Measurements from ENCODE around the gene BMAL1.
"Not testable (repeated sequence)": the region's sequence is repeated elsewhere in the genome, so short reads cannot be mapped to it uniquely, and the experiment has no call there.

The BMAL1 gene

DNA sequence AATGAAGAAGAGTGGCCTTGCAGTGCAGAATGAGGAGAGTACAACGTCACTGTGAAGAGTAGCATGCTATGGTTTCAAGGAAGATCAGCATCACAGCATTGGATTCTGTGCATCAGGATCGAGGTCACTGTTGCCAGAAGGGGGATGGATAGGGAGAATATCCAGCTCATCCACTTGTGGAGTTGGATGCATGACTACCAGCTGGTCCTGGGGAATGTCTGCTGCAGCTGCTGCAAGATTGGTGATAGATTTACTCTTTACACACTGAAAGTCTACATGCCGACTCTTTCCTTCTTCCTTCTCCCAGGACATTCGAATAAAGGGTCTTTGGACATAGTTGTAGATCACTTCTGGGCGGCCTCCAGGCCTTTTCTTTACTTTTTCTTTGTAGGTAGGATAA, 111.2 kb downstream of the BMAL1 start:
- TF ChIP-seq, protein P1, sequence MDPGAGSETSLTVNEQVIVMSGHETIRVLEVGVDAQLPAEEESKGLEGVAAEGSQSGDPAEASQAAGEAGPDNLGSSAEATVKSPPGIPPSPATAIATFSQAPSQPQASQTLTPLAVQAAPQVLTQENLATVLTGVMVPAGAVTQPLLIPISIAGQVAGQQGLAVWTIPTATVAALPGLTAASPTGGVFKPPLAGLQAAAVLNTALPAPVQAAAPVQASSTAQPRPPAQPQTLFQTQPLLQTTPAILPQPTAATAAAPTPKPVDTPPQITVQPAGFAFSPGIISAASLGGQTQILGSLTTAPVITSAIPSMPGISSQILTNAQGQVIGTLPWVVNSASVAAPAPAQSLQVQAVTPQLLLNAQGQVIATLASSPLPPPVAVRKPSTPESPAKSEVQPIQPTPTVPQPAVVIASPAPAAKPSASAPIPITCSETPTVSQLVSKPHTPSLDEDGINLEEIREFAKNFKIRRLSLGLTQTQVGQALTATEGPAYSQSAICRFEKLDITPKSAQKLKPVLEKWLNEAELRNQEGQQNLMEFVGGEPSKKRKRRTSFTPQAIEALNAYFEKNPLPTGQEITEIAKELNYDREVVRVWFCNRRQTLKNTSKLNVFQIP (CRISPR knock-in tag; IDR thresholded peaks at IDR 0.05; ENCODE audit: borderline replicate concordance, low read depth) = no peak
- TF ChIP-seq ZNF70 (CRISPR knock-in tag; IDR thresholded peaks at IDR 0.05) = no peak
- no peak for TF ChIP-seq BACH2 (CRISPR knock-in tag; IDR thresholded peaks at IDR 0.05; ENCODE audit: borderline replicate concordance)
- no peak for TF ChIP-seq ARNTL (CRISPR knock-in tag; IDR thresholded peaks at IDR 0.05; ENCODE audit: borderline replicate concordance, low read depth)
- TF ChIP-seq, protein P2, sequence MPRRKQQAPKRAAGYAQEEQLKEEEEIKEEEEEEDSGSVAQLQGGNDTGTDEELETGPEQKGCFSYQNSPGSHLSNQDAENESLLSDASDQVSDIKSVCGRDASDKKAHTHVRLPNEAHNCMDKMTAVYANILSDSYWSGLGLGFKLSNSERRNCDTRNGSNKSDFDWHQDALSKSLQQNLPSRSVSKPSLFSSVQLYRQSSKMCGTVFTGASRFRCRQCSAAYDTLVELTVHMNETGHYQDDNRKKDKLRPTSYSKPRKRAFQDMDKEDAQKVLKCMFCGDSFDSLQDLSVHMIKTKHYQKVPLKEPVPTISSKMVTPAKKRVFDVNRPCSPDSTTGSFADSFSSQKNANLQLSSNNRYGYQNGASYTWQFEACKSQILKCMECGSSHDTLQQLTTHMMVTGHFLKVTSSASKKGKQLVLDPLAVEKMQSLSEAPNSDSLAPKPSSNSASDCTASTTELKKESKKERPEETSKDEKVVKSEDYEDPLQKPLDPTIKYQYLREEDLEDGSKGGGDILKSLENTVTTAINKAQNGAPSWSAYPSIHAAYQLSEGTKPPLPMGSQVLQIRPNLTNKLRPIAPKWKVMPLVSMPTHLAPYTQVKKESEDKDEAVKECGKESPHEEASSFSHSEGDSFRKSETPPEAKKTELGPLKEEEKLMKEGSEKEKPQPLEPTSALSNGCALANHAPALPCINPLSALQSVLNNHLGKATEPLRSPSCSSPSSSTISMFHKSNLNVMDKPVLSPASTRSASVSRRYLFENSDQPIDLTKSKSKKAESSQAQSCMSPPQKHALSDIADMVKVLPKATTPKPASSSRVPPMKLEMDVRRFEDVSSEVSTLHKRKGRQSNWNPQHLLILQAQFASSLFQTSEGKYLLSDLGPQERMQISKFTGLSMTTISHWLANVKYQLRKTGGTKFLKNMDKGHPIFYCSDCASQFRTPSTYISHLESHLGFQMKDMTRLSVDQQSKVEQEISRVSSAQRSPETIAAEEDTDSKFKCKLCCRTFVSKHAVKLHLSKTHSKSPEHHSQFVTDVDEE (CRISPR knock-in tag; IDR thresholded peaks at IDR 0.05) = no peak
- no peak for TF ChIP-seq SNAI2 (CRISPR knock-in tag; IDR thresholded peaks at IDR 0.05)
- TF ChIP-seq PPARA (CRISPR knock-in tag; IDR thresholded peaks at IDR 0.05; ENCODE audit: borderline replicate concordance) = no peak
- no peak for TF ChIP-seq TCF4 (CRISPR knock-in tag; IDR thresholded peaks at IDR 0.05; ENCODE audit: borderline replicate concordance)
- TF ChIP-seq TOX (CRISPR knock-in tag; IDR thresholded peaks at IDR 0.05; ENCODE audit: borderline replicate concordance) = no peak
- no peak for TF ChIP-seq ZFP30 (CRISPR knock-in tag; IDR thresholded peaks at IDR 0.05)
- TF ChIP-seq, protein P3, sequence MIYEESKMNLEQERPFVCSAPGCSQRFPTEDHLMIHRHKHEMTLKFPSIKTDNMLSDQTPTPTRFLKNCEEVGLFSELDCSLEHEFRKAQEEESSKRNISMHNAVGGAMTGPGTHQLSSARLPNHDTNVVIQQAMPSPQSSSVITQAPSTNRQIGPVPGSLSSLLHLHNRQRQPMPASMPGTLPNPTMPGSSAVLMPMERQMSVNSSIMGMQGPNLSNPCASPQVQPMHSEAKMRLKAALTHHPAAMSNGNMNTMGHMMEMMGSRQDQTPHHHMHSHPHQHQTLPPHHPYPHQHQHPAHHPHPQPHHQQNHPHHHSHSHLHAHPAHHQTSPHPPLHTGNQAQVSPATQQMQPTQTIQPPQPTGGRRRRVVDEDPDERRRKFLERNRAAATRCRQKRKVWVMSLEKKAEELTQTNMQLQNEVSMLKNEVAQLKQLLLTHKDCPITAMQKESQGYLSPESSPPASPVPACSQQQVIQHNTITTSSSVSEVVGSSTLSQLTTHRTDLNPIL (CRISPR knock-in tag; IDR thresholded peaks at IDR 0.05; ENCODE audit: low read depth) = no peak
- no peak for TF ChIP-seq ISL1 (CRISPR knock-in tag; IDR thresholded peaks at IDR 0.05)
- TF ChIP-seq GLIS3 (CRISPR knock-in tag; IDR thresholded peaks at IDR 0.05) = no peak
- no peak for TF ChIP-seq ZFP3 (CRISPR knock-in tag; IDR thresholded peaks at IDR 0.05)
- no peak for ATAC-seq

DNA sequence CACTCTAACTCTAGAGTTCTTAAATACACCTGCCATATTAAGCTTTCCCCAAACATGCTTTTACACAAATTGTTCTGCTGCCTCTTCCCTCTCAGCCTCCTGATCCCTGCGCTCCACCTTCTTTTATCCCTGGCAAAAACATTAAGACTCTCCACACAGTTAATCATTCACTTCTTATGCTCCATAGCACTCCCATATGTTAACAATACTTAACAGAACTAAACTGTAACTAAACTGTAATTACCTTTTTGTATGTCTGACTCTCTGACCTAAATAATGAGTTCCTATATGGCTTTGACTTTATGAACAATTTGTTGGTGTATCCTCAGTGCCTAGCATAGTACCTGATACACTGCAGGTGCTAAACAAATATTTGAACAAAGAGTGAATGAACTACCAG, 113.6 kb downstream of the BMAL1 start:
- no peak for ATAC-seq
- no peak for TF ChIP-seq ZC3H10 (CRISPR knock-in tag; IDR thresholded peaks at IDR 0.05)
- TF ChIP-seq, protein P4, sequence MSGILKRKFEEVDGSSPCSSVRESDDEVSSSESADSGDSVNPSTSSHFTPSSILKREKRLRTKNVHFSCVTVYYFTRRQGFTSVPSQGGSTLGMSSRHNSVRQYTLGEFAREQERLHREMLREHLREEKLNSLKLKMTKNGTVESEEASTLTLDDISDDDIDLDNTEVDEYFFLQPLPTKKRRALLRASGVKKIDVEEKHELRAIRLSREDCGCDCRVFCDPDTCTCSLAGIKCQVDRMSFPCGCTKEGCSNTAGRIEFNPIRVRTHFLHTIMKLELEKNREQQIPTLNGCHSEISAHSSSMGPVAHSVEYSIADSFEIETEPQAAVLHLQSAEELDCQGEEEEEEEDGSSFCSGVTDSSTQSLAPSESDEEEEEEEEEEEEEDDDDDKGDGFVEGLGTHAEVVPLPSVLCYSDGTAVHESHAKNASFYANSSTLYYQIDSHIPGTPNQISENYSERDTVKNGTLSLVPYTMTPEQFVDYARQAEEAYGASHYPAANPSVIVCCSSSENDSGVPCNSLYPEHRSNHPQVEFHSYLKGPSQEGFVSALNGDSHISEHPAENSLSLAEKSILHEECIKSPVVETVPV (CRISPR knock-in tag; IDR thresholded peaks at IDR 0.05) = no peak
- no peak for TF ChIP-seq OSR1 (CRISPR knock-in tag; IDR thresholded peaks at IDR 0.05)
- no peak for TF ChIP-seq TOX (CRISPR knock-in tag; IDR thresholded peaks at IDR 0.05; ENCODE audit: borderline replicate concordance)
- TF ChIP-seq PPARA (CRISPR knock-in tag; IDR thresholded peaks at IDR 0.05; ENCODE audit: borderline replicate concordance) = no peak
- no peak for TF ChIP-seq ZFP3 (CRISPR knock-in tag; IDR thresholded peaks at IDR 0.05)
- TF ChIP-seq, protein P2 (CRISPR knock-in tag; IDR thresholded peaks at IDR 0.05) = no peak
- TF ChIP-seq ARNTL (CRISPR knock-in tag; IDR thresholded peaks at IDR 0.05; ENCODE audit: borderline replicate concordance, low read depth) = no peak
- TF ChIP-seq CSDC2 (CRISPR knock-in tag; IDR thresholded peaks at IDR 0.05) = no peak

DNA sequence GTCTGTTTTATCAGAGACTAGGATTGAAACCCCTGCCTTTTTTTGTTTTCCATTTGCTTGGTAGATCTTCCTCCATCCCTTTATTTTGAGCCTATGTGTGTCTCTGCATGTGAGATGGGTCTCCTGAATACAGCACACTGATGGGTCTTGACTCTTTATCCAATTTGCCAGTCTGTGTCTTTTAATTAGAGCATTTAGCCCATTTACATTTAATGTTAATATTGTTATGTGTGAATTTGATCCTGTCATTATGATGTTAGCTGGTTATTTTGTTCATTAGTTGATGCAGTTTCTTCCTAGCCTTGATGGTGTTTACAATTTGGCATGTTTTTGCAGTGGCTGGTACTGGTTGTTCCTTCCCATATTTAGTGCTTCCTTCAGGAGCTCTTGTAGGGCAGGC, 120.7 kb downstream of the BMAL1 start:
- not testable (repeated sequence) for ATAC-seq

DNA sequence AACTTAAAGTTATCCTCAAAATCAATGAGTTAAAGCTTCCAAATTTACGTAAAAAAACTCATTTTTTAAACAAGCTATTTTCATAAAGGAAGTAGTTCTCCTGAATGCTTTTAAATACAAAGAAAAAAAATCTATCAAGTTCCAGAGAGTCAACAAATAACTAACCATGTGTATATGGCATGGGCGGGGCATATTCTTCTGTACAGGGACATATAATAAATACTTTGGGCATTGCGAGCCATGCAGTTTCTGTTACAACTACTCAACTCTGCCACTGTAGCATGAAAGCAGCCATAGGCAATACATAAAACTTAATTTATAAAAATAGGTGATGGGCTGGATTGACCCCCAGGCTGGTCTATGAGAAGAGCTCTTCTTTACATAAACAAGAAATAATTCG, 127.6 kb downstream of the BMAL1 start:
- no peak for TF ChIP-seq PPARA (CRISPR knock-in tag; IDR thresholded peaks at IDR 0.05; ENCODE audit: borderline replicate concordance)
- no peak for TF ChIP-seq TCF4 (CRISPR knock-in tag; IDR thresholded peaks at IDR 0.05; ENCODE audit: borderline replicate concordance)
- TF ChIP-seq, protein P5, sequence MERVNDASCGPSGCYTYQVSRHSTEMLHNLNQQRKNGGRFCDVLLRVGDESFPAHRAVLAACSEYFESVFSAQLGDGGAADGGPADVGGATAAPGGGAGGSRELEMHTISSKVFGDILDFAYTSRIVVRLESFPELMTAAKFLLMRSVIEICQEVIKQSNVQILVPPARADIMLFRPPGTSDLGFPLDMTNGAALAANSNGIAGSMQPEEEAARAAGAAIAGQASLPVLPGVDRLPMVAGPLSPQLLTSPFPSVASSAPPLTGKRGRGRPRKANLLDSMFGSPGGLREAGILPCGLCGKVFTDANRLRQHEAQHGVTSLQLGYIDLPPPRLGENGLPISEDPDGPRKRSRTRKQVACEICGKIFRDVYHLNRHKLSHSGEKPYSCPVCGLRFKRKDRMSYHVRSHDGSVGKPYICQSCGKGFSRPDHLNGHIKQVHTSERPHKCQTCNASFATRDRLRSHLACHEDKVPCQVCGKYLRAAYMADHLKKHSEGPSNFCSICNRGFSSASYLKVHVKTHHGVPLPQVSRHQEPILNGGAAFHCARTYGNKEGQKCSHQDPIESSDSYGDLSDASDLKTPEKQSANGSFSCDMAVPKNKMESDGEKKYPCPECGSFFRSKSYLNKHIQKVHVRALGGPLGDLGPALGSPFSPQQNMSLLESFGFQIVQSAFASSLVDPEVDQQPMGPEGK (CRISPR knock-in tag; IDR thresholded peaks at IDR 0.05; ENCODE audit: borderline replicate concordance) = no peak
- TF ChIP-seq ZFP3 (CRISPR knock-in tag; IDR thresholded peaks at IDR 0.05) = no peak
- no peak for TF ChIP-seq ESRRG (CRISPR knock-in tag; IDR thresholded peaks at IDR 0.05)
- TF ChIP-seq ZNF565 (CRISPR knock-in tag; conservative IDR thresholded peaks at IDR 0.05; ENCODE audit: low read depth) = no peak
- TF ChIP-seq OSR1 (CRISPR knock-in tag; IDR thresholded peaks at IDR 0.05) = no peak
- TF ChIP-seq TOX (CRISPR knock-in tag; IDR thresholded peaks at IDR 0.05; ENCODE audit: borderline replicate concordance) = no peak
- TF ChIP-seq, protein P4 (CRISPR knock-in tag; IDR thresholded peaks at IDR 0.05) = no peak
- no peak for TF ChIP-seq ZC3H10 (CRISPR knock-in tag; IDR thresholded peaks at IDR 0.05)
- TF ChIP-seq ZNF70 (CRISPR knock-in tag; IDR thresholded peaks at IDR 0.05) = no peak
- no peak for ATAC-seq
